Prostate gland (tissue), 2 donors: ENCODE measurements around the gene DSG2. TPM values are rescaled to one million over a fixed set of nuclear protein-coding genes. Genes with fewer than 3 reads are reported as not detected.

Experiments used
- DNase-seq: peaks from one replicate; pipeline ENCODE4 v3.0.0-alpha.2; 2019; ENCODE audit warnings: low spot score
- H3K27ac ChIP-seq, 2 donors: fragments of 200-600 bp; sonication (generic); 2 replicates each; pipeline ENCODE4 v1.5.1; 2017 to 2019
- H3K27me3 ChIP-seq: fragments of 200-600 bp; sonication (generic); replicated peaks from 2 replicates; pipeline ENCODE4 v1.5.1; 2019; ENCODE audit not compliant: insufficient read depth
- H3K36me3 ChIP-seq, 2 donors: fragments of 200-600 bp; sonication (generic); 1 replicate in 1 of 2; 2 replicates in 1 of 2; pipeline versions ENCODE4 v1.5.1 to v1.8.1; 2017 to 2019
- H3K4me1 ChIP-seq: fragments of 200-600 bp; sonication (generic); replicated peaks from 2 replicates; pipeline ENCODE4 v1.5.1; 2019
- H3K4me3 ChIP-seq, 2 donors: fragments of 200-600 bp; sonication (generic); 2 replicates each; pipeline ENCODE4 v1.5.1; 2017 to 2019
- H3K9me3 ChIP-seq: fragments of 200-600 bp; sonication (generic); 2 replicates; pipeline ENCODE4 v1.5.1; 2017
- CTCF ChIP-seq, 4 experiments: fragments of 200-600 bp in 2 of 4; fragments of 450-650 bp in 2 of 4; sonication (generic) in 2 of 4; IDR thresholded peaks; 1 replicate in 3 of 4; 2 replicates in 1 of 4; pipeline ENCODE4 v1.5.1; 2016 to 2019; ENCODE audit warnings: antibody characterized with exemption in 4 of 4, mild to moderate bottlenecking in 2 of 4, moderate library complexity in 2 of 4
- POLR2A ChIP-seq: fragments of 450-650 bp; IDR thresholded peaks from one replicate; pipeline ENCODE4 v1.6.1; 2016; ENCODE audit warnings: antibody characterized with exemption, mild to moderate bottlenecking
- POLR2AphosphoS5 ChIP-seq: sonication (generic); formaldehyde crosslinking; IDR thresholded peaks from one replicate; pipeline ENCODE4 v1.6.1; 2017; ENCODE audit warnings: antibody characterized with exemption
- WGBS: methylation state at CpG from one replicate; pipeline ENCODE4 v1.1.5; 2018; 5-methylcytosine and 5-hydroxymethylcytosine counted together
- intact Hi-C: fragments of 100-400 bp; cut with DNase I; formaldehyde crosslinking; loops from one replicate; pipeline ENCODE4 v1.14.2; 2022
- total RNA-seq, 2 donors: library from RNA; depleted of rRNA; stranded (reverse); fragments of >200 nt; gene quantifications; one replicate each; pipeline ENCODE4 v1.1.0, GENCODE V29; 2016

Gene DSG2
- total RNA-seq, 2 donors from 2014 or later: 19.5 to 63.2 TPM

GRCh38 chr18:31486165-31486564, 11.8 kb upstream of the DSG2 start:
- H3K27me3 ChIP-seq: no peaks in the 10 kb centered on the region
- no peak overlapping the region for H3K4me3 ChIP-seq
- no peak for DNase-seq
- WGBS: 45% methylated on average over 2 of the region's 2 CpGs
- H3K27ac ChIP-seq: no peak overlapping the region
- no peaks in the 10 kb centered on the region for H3K4me1 ChIP-seq
- TF ChIP-seq POLR2A (no peak), CTCF (IDR thresholded peaks at IDR 0.05) (no peak), POLR2AphosphoS5 (no peak)
- intact Hi-C loops: no loop called here
- H3K9me3 ChIP-seq: no peaks in the 10 kb centered on the region
- no peaks in the 10 kb centered on the region for H3K36me3 ChIP-seq

GRCh38 chr18:31487246-31488015, 10.5 kb upstream of the DSG2 start:
- 88% methylated on average over 9 of the region's 9 CpGs for WGBS
- no peaks in the 10 kb centered on the region for H3K9me3 ChIP-seq
- H3K4me3 ChIP-seq: no peak overlapping the region
- intact Hi-C loops: no loop called here
- H3K4me1 ChIP-seq: no peaks in the 10 kb centered on the region
- TF ChIP-seq POLR2AphosphoS5 (no peak), POLR2A (no peak), CTCF (IDR thresholded peaks at IDR 0.05) (no peak)
- no peak overlapping the region for H3K27ac ChIP-seq
- H3K27me3 ChIP-seq: no peaks in the 10 kb centered on the region
- no peaks in the 10 kb centered on the region for H3K36me3 ChIP-seq
- DNase-seq: no peak

- H3K4me1 ChIP-seq: no peaks in the 10 kb centered on the region
- DNase-seq: no peak
- H3K36me3 ChIP-seq: no peaks in the 10 kb centered on the region
- TF ChIP-seq POLR2AphosphoS5 (no peak), POLR2A (no peak), CTCF (IDR thresholded peaks at IDR 0.05) (no peak)
- intact Hi-C loops: no loop called here
- no peak overlapping the region for H3K4me3 ChIP-seq
- no peaks in the 10 kb centered on the region for H3K9me3 ChIP-seq
- H3K27me3 ChIP-seq: no peaks in the 10 kb centered on the region
- no peak overlapping the region for H3K27ac ChIP-seq
- 86% methylated on average over 1 of the region's 1 CpG for WGBS
These were observed 8.7 kb upstream of the DSG2 start for GRCh38 chr18:31489311-31489710.

GRCh38 chr18:31490387-31490786, 7.6 kb upstream of the DSG2 start:
- TF ChIP-seq POLR2AphosphoS5 (no peak), CTCF (IDR thresholded peaks at IDR 0.05) (no peak), POLR2A (no peak)
- H3K4me1 ChIP-seq: no peaks in the 10 kb centered on the region
- no peak overlapping the region for H3K4me3 ChIP-seq
- H3K9me3 ChIP-seq: no peaks in the 10 kb centered on the region
- H3K36me3 ChIP-seq: no peaks in the 10 kb centered on the region
- no peak overlapping the region for H3K27ac ChIP-seq
- WGBS: 53% methylated on average over 1 of the region's 1 CpG
- no peak for DNase-seq
- H3K27me3 ChIP-seq: no peaks in the 10 kb centered on the region
- intact Hi-C loops: loop anchor here (10.0 kb wide), 1 partner anchor 46 kb away; the partner anchor contains the start of gene DSG3

GRCh38 chr18:31490833-31491232, 7.1 kb upstream of the DSG2 start:
- TF ChIP-seq CTCF (IDR thresholded peaks at IDR 0.05): no peak
- no peak for TF ChIP-seq POLR2AphosphoS5
- no peak for TF ChIP-seq POLR2A
- H3K36me3 ChIP-seq: no peaks in the 10 kb centered on the region
- no peak for DNase-seq
- H3K27ac ChIP-seq: no peak overlapping the region
- H3K9me3 ChIP-seq: no peaks in the 10 kb centered on the region
- no peaks in the 10 kb centered on the region for H3K4me1 ChIP-seq
- intact Hi-C loops: loop anchor here (10.0 kb wide), 1 partner anchor 46 kb away; the partner anchor contains the start of gene DSG3
- H3K27me3 ChIP-seq: no peaks in the 10 kb centered on the region
- H3K4me3 ChIP-seq: no peak overlapping the region
